ENCODE measurements around the gene CELF3.

The CELF3 gene

DNA sequence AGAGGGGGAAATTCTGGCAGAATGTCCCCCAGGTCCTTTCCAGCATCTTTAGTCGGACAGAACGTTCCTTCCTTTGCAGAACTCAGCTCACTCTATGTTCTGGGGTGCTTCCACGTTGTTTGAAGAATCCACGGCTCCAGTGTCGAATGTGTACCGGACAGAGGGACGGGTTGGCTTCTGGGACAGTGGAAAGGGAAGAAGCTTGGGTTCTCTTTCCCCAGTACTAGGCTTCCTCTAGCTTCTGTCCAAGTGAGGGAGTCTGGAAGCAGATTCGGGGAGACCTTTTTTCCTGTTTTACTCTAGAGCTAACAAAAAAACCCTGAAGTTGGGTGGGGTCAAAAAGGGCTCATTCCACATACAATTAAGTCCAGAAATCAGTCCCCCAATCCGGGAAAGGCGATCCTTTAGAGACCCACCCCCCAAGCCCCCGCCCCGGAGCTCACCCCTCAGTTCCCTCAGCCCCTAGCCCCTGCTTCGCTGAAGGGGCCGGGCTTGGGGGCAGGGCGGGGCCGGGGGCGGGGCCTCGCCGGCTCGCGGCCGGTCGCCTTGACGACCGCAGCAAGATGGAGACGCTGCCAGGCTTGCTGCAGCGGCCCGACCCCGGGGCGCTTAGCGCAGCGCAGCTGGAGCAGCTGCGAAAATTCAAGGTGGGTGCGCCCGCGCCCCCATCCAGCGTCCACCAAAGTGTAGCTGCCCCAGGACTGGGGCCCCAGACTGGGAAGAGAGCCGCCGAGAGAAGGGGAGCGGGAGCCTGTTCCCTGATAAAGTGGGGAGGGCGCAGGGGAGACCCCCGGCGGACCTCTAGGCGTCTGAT, 4.6 kb upstream of the CELF3 start, which contains the start of gene RIIAD1:
TSS of gene RIIAD1 (plus strand) at position 549 of the 814 bp plus-strand sequence. CDS start at position 564, 15 bp downstream.
- in situ Hi-C loops (cut with MboI; ENCODE audit: low pct_unique_long_range_greater_than_20kb, low sequenced_read_pairs, unreplicated experiment): no loop called here
- DNase-seq (ENCODE audit: low spot score): peak; percentile 92
- TF ChIP-seq, protein P1, sequence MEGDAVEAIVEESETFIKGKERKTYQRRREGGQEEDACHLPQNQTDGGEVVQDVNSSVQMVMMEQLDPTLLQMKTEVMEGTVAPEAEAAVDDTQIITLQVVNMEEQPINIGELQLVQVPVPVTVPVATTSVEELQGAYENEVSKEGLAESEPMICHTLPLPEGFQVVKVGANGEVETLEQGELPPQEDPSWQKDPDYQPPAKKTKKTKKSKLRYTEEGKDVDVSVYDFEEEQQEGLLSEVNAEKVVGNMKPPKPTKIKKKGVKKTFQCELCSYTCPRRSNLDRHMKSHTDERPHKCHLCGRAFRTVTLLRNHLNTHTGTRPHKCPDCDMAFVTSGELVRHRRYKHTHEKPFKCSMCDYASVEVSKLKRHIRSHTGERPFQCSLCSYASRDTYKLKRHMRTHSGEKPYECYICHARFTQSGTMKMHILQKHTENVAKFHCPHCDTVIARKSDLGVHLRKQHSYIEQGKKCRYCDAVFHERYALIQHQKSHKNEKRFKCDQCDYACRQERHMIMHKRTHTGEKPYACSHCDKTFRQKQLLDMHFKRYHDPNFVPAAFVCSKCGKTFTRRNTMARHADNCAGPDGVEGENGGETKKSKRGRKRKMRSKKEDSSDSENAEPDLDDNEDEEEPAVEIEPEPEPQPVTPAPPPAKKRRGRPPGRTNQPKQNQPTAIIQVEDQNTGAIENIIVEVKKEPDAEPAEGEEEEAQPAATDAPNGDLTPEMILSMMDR (IDR thresholded peaks at IDR 0.05; ENCODE audit: extremely low read depth, insufficient read depth, missing control alignments): no peak

DNA sequence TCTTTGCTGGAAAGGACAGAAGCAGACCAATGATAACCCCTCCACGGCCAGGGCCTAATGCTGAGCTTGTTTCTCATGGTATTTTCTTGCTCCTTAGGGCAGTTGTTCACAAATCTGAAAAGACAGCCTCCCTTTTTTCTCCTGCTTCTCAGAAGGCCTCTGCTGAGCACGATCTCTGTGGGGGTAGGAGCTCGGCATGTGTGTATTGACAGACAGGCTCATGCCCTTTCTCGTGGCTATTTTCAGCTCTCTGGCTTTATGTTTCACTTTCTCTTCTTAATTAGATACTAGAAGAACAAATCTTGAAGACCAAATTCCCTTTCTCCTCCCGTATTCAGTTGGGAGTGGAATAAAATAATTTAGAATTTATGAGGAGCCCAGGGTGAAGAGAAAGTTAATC, 4.0 kb upstream of the CELF3 start:
- peak; percentile 81 for DNase-seq (ENCODE audit: low spot score)
- TF ChIP-seq, protein P1 (IDR thresholded peaks at IDR 0.05; ENCODE audit: extremely low read depth, insufficient read depth, missing control alignments): no peak
- in situ Hi-C loops (cut with MboI; ENCODE audit: low pct_unique_long_range_greater_than_20kb, low sequenced_read_pairs, unreplicated experiment): no loop called here

DNA sequence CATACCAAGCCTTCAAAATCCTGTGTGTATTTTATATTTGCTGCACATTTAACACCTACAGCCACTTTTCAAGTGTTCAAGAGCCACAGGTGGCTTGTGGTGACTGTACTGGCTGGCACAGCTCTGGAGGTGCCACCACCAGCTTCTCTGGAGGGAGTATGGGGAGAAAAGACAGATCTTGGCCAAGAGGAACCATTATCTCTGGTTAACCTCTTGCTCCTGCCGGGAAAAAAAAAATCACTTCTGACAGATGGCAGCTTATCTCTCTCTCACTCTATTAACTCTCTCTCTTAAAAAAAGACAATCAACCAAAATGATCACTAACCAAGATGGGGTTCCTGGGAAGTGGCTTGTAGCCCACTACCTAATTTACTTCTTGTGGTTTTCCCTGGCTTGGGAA, 3.5 kb upstream of the CELF3 start:
- no peak for DNase-seq (ENCODE audit: low spot score)
- TF ChIP-seq, protein P1 (IDR thresholded peaks at IDR 0.05; ENCODE audit: extremely low read depth, insufficient read depth, missing control alignments): no peak
- in situ Hi-C loops (cut with MboI; ENCODE audit: low pct_unique_long_range_greater_than_20kb, low sequenced_read_pairs, unreplicated experiment): no loop called here

DNA sequence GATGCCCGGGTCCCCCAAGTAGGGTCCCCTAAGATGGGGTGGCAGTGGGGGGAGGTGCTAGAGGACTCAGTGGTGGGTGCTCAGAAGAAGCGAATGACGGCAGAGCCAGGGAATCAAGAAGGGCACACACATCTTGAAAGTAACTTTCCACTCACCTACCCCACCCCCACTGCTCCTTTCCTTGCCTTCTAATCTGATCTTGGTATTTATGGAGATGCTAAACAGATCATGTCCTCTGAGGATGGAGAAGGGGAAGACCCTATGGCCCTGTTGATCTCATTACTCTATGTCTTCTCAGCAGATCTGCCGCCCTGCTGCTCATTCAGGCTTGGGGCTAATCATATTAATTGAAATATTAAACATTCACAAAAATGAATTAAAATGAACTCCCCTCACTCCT, 2.1 kb upstream of the CELF3 start:
- in situ Hi-C loops (cut with MboI; ENCODE audit: low pct_unique_long_range_greater_than_20kb, low sequenced_read_pairs, unreplicated experiment): no loop called here
- TF ChIP-seq, protein P1 (IDR thresholded peaks at IDR 0.05; ENCODE audit: extremely low read depth, insufficient read depth, missing control alignments): no peak
- no peak for DNase-seq (ENCODE audit: low spot score)

DNA sequence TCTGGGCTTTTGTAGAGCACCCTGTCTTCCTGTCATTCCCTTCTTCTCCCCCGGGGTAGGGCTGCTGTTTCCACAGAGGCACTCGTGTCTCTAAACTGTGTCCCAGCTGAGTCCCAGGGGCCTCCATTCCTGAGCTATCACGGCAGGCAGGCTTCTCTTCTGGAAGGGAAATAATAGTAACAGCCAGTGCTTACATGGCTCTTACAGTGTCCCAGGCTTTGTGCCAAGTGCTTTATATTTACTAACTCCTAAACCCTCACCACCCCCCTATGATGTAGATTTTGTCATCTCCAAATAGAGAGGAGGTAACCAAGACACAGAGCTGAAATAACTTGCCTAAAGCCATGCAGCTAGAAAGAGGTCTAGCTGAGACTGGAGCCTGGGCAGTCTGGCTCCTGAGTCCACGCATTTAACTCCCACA, 1.4 kb upstream of the CELF3 start:
- TF ChIP-seq, protein P1 (IDR thresholded peaks at IDR 0.05; ENCODE audit: extremely low read depth, insufficient read depth, missing control alignments): no peak
- in situ Hi-C loops (cut with MboI; ENCODE audit: low pct_unique_long_range_greater_than_20kb, low sequenced_read_pairs, unreplicated experiment): no loop called here
- no peak for DNase-seq (ENCODE audit: low spot score)

DNA sequence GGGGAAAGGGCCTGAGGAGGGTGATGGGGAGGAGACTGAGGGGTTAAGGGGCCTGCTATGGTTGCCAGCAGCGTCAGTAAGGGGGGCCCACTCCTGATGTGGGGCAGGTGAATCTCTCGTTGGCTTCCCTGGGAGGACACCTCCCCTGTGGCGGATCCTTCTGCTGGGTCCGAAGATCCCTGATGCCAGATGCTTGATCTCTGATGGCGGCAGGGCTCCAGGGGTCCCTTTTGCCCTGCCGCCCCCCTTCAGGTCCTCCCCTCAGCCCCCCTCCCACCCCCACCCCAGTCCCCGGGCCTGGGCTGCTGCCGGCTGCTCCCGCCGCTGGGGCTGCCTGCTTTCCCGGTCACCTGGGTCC, 219 bp downstream of the CELF3 start:
- DNase-seq (ENCODE audit: low spot score): no peak
- TF ChIP-seq, protein P1 (IDR thresholded peaks at IDR 0.05; ENCODE audit: extremely low read depth, insufficient read depth, missing control alignments): no peak
- in situ Hi-C loops (cut with MboI; ENCODE audit: low pct_unique_long_range_greater_than_20kb, low sequenced_read_pairs, unreplicated experiment): no loop called here

Measured in GM13977 (cell line).